Neural progenitor cell (in vitro differentiated cells): ENCODE data around the gene AKIRIN2. TPM values are rescaled to one million over a fixed set of nuclear protein-coding genes. Genes with fewer than 3 reads are reported as not detected.

Source experiments
- DNase-seq: peaks from one replicate; pipeline ENCODE4 v3.0.0-alpha.2; 2016; ENCODE audit warnings: low spot score
- H2AFZ ChIP-seq: fragments of 200-600 bp; sonication (generic); replicated peaks from 2 replicates; pipeline ENCODE4 v1.6.1; 2016; ENCODE audit warnings: antibody characterized with exemption
- H3F3A ChIP-seq: fragments of 200-600 bp; sonication (generic); 2 replicates; pipeline ENCODE4 v1.6.1; 2016; ENCODE audit warnings: antibody characterized with exemption, low read depth
- H3K27ac ChIP-seq: fragments of 200-600 bp; sonication (generic); 2 replicates; pipeline ENCODE4 v1.5.1; 2016; ENCODE audit warnings: mild to moderate bottlenecking
- H3K27me3 ChIP-seq: fragments of 200-600 bp; sonication (generic); 2 replicates; pipeline ENCODE4 v1.6.1; 2016; ENCODE audit warnings: mild to moderate bottlenecking, moderate library complexity
- H3K36me3 ChIP-seq: fragments of 200-600 bp; sonication (generic); 2 replicates; pipeline ENCODE4 v1.5.1; 2016
- H3K4me1 ChIP-seq: fragments of 200-600 bp; sonication (generic); 2 replicates; pipeline ENCODE4 v1.6.1; 2016; ENCODE audit warnings: mixed run types
- H3K4me2 ChIP-seq: fragments of 200-600 bp; sonication (generic); 2 replicates; pipeline ENCODE4 v1.6.1; 2016
- H3K4me3 ChIP-seq: fragments of 200-600 bp; sonication (generic); 2 replicates; pipeline ENCODE4 v1.5.1; 2016
- H3K79me2 ChIP-seq: fragments of 200-600 bp; sonication (generic); 2 replicates; pipeline ENCODE4 v1.6.1; 2016; ENCODE audit warnings: low read depth
- H3K9ac ChIP-seq: fragments of 200-600 bp; sonication (generic); 2 replicates; pipeline ENCODE4 v1.6.1; 2016
- H3K9me3 ChIP-seq: fragments of 200-600 bp; sonication (generic); 2 replicates; pipeline ENCODE4 v1.5.1; 2016; ENCODE audit warnings: low read depth
- H4K20me1 ChIP-seq: fragments of 200-600 bp; sonication (generic); 2 replicates; pipeline ENCODE4 v1.6.1; 2016; ENCODE audit warnings: low read depth
- H3K27ac Mint-ChIP-seq: 3 replicates; pipeline ENCODE4 v1.8.0; 2021; ENCODE audit warnings: mixed read lengths
- H3K27me3 Mint-ChIP-seq: 2 replicates; pipeline ENCODE4 v1.8.0; 2022; ENCODE audit warnings: low read depth, mild to moderate bottlenecking, inconsistent platforms, moderate library complexity, mixed read lengths; ENCODE audit not compliant: insufficient read depth
- H3K36me3 Mint-ChIP-seq: 3 replicates; pipeline ENCODE4 v1.8.0; 2021; ENCODE audit warnings: mixed read lengths
- H3K4me1 Mint-ChIP-seq: 3 replicates; pipeline ENCODE4 v1.8.0; 2021; ENCODE audit warnings: mixed read lengths
- H3K4me3 Mint-ChIP-seq: 3 replicates; pipeline ENCODE4 v1.8.0; 2021; ENCODE audit warnings: mild to moderate bottlenecking, moderate library complexity, mixed read lengths
- H3K9me3 Mint-ChIP-seq: 3 replicates; pipeline ENCODE4 v1.8.0; 2020; ENCODE audit warnings: mixed read lengths
- EZH2 ChIP-seq: fragments of 200-600 bp; sonication (generic); IDR thresholded peaks from 2 replicates; pipeline ENCODE4 v1.6.1; 2017; ENCODE audit warnings: antibody characterized with exemption, mild to moderate bottlenecking, moderate library complexity
- EZH2phosphoT487 ChIP-seq: fragments of 200-600 bp; sonication (generic); IDR thresholded peaks from 2 replicates; pipeline ENCODE4 v1.6.1; 2017; ENCODE audit warnings: antibody characterized with exemption
- total RNA-seq: library from RNA; depleted of rRNA; stranded (reverse); fragments of >200 nt; gene quantifications from 2 replicates; pipeline ENCODE4 v1.2.3, GENCODE V29; 2015; ENCODE audit warnings: low replicate concordance
- TF ChIP-seq, protein P1 (sequence below): fragments of 200-600 bp; sonication (generic); IDR thresholded peaks from 2 replicates; pipeline ENCODE4 v1.5.1; 2017; ENCODE audit warnings: antibody characterized with exemption, mild to moderate bottlenecking

Gene AKIRIN2
- total RNA-seq, 1 donor from 2014 or later = 76.7 TPM

DNA sequence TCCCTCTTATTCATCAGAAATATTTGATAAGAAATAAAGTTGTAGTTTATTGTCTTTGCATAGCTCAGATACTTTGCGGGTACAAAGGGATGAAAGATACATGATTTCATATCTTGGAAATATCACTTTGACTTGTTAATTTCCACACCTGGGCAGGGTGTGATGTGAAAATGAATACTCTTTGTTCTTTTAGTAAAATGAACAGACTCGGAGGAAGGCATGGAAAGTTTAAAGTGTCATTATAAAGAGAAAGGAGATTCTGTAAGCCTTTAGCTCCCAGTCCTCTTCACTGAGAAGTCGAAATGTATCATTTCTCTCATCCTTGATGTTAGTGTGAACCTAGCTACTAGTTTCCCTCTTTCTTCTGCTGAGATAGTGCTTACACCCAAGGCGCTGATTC is 36.7 kb upstream of the AKIRIN2 start:
- Mint-ChIP-seq H3K9me3 (peaks cover 14% of the 10 kb centered on the region), H3K4me1 (peaks cover 3% of the 10 kb centered on the region), H3K4me3 (no peak overlapping the region), H3K27me3 (peaks cover 9% of the 10 kb centered on the region), H3K27ac (no peak overlapping the region), H3K36me3 (no peaks in the 10 kb centered on the region)
- H3K79me2 ChIP-seq = no peaks in the 10 kb centered on the region
- H3K27me3 ChIP-seq = no peaks in the 10 kb centered on the region
- H3K9me3 ChIP-seq = no peaks in the 10 kb centered on the region
- DNase-seq = no peak
- no peak overlapping the region for H3K4me3 ChIP-seq
- no peaks in the 10 kb centered on the region for H3F3A ChIP-seq
- H3K9ac ChIP-seq = no peak overlapping the region
- no peaks in the 10 kb centered on the region for H3K4me1 ChIP-seq
- H3K27ac ChIP-seq = no peak overlapping the region
- H3K36me3 ChIP-seq = no peaks in the 10 kb centered on the region
- no peak overlapping the region for H2AFZ ChIP-seq
- H3K4me2 ChIP-seq = no peak overlapping the region
- H4K20me1 ChIP-seq = no peaks in the 10 kb centered on the region
- no peak for TF ChIP-seq EZH2
- TF ChIP-seq, protein P1, sequence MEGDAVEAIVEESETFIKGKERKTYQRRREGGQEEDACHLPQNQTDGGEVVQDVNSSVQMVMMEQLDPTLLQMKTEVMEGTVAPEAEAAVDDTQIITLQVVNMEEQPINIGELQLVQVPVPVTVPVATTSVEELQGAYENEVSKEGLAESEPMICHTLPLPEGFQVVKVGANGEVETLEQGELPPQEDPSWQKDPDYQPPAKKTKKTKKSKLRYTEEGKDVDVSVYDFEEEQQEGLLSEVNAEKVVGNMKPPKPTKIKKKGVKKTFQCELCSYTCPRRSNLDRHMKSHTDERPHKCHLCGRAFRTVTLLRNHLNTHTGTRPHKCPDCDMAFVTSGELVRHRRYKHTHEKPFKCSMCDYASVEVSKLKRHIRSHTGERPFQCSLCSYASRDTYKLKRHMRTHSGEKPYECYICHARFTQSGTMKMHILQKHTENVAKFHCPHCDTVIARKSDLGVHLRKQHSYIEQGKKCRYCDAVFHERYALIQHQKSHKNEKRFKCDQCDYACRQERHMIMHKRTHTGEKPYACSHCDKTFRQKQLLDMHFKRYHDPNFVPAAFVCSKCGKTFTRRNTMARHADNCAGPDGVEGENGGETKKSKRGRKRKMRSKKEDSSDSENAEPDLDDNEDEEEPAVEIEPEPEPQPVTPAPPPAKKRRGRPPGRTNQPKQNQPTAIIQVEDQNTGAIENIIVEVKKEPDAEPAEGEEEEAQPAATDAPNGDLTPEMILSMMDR = no peak
- no peak for TF ChIP-seq EZH2phosphoT487

DNA sequence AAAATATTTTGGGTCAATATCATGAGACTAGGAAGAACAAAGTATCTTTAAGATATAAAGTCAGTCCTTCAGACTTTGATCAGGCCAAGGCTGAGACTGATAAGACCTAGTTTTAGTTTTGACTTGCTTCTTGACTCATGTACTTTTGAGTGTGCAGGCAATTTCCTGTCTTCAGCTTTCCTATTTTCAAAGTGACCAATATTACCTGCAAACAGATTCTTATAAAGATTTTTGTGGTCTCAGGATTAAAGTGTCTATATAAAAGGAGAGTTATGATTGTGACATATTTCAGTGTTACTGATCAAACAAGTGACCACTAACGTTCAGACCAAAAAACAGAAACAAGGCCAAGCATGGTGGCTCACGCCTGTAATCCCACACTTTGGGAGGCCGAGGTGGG is 36.0 kb upstream of the AKIRIN2 start:
- no peak overlapping the region for H3K27ac Mint-ChIP-seq
- TF ChIP-seq, protein P1 = no peak
- no peak for TF ChIP-seq EZH2phosphoT487
- TF ChIP-seq EZH2 = no peak

DNA sequence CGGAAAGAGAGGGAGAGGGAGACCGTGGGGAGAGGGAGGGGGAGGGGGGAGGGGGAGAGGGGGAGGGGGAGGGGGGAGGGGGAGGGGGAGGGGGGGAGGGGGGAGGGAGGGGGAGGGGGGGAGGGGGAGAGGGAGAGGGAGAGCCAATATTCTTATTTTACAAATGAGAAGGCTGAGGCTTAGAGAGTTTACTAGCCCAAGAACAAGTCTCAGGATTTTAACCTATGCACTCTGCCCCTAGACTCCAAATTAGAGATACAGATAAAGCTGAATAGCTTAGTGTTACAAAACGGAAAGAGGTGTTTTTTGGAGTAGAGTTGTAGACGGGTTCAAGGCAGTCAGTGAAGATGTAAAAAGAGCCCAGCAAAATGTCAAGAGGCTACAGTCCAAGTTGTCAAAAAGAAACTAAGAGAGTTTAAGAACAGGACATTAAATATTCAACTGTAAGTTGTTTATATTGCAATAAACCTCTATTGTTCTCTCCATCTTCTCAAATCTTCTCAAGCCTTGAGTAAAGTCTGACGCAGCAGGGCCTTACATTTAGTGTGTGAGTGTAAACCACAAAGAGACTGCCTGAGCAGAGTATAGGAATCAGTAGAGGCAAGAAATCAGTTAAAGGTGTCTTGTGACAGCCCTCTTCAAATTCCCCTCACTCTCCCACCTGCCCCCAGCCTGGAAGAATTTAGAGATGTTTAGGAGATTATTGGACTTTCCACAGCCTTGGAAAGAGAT is 34.9 kb upstream of the AKIRIN2 start:
- H3K27ac ChIP-seq = no peak overlapping the region
- no peaks in the 10 kb centered on the region for H3F3A ChIP-seq
- no peaks in the 10 kb centered on the region for H3K9me3 ChIP-seq
- no peaks in the 10 kb centered on the region for H3K27me3 ChIP-seq
- H3K9me3 Mint-ChIP-seq = peaks cover 14% of the 10 kb centered on the region
- no peak for DNase-seq
- TF ChIP-seq, protein P1 = no peak
- no peak for TF ChIP-seq EZH2
- TF ChIP-seq EZH2phosphoT487 = no peak
- H4K20me1 ChIP-seq = no peaks in the 10 kb centered on the region
- H3K36me3 ChIP-seq = no peaks in the 10 kb centered on the region
- no peak overlapping the region for H2AFZ ChIP-seq
- no peaks in the 10 kb centered on the region for H3K4me1 ChIP-seq
- no peak overlapping the region for H3K4me2 ChIP-seq
- peaks cover 6% of the 10 kb centered on the region for H3K27me3 Mint-ChIP-seq
- H3K4me3 ChIP-seq = no peak overlapping the region
- H3K36me3 Mint-ChIP-seq = no peaks in the 10 kb centered on the region
- H3K4me3 Mint-ChIP-seq = no peak overlapping the region
- no peaks in the 10 kb centered on the region for H3K79me2 ChIP-seq
- H3K4me1 Mint-ChIP-seq = no peaks in the 10 kb centered on the region
- no peak overlapping the region for H3K9ac ChIP-seq
- H3K27ac Mint-ChIP-seq = no peak overlapping the region

More for the DNA sequence above, 36.0 kb upstream of the AKIRIN2 start:
- H3K4me3 ChIP-seq = no peak overlapping the region
- no peaks in the 10 kb centered on the region for H3K36me3 ChIP-seq
- Mint-ChIP-seq H3K27me3 (peaks cover 9% of the 10 kb centered on the region), H3K4me3 (no peak overlapping the region), H3K36me3 (no peaks in the 10 kb centered on the region), H3K4me1 (peaks cover 3% of the 10 kb centered on the region), H3K9me3 (peaks cover 14% of the 10 kb centered on the region)
- no peaks in the 10 kb centered on the region for H3K9me3 ChIP-seq
- no peak overlapping the region for H3K9ac ChIP-seq
- H2AFZ ChIP-seq = no peak overlapping the region
- no peak for DNase-seq
- no peak overlapping the region for H3K4me2 ChIP-seq
- H3K27ac ChIP-seq = no peak overlapping the region
- no peaks in the 10 kb centered on the region for H3K79me2 ChIP-seq
- no peaks in the 10 kb centered on the region for H4K20me1 ChIP-seq
- no peaks in the 10 kb centered on the region for H3K27me3 ChIP-seq
- no peaks in the 10 kb centered on the region for H3K4me1 ChIP-seq
- H3F3A ChIP-seq = no peaks in the 10 kb centered on the region
